SK-MEL-5 (cell line): ENCODE data around the gene HHLA2. TPM values are rescaled to one million over a fixed set of nuclear protein-coding genes. Genes with fewer than 3 reads are reported as not detected.
"Not testable (repeated sequence)": the region's sequence is repeated elsewhere in the genome, so short reads cannot be mapped to it uniquely, and the experiment has no call there.

ENCODE experiments used
- DNase-seq: peaks from one replicate; pipeline ENCODE4 v3.0.0-alpha.2; 2016; ENCODE audit warnings: low read depth, low spot score
- in situ Hi-C: cut with HindIII; loops from 2 replicates; pipeline ENCODE4 v1.10.0; 2016; ENCODE audit warnings: low sequenced_read_pairs, high pct_unique_total_duplicates, low pct_unique_long_range_greater_than_20kb
- polyA plus RNA-seq, 2 experiments: library from polyadenylated mRNA; depleted of rRNA; stranded (reverse); fragments of >200 nt; gene quantifications; 2 replicates each; pipeline ENCODE4 v1.2.3, GENCODE V29; 2015
- total RNA-seq: library from RNA; depleted of rRNA; stranded (reverse); fragments of >200 nt; shearing (Covaris generic); gene quantifications from 2 replicates; pipeline ENCODE4 v1.2.3, GENCODE V29; 2014; rRNA removed

The HHLA2 gene, protein sequence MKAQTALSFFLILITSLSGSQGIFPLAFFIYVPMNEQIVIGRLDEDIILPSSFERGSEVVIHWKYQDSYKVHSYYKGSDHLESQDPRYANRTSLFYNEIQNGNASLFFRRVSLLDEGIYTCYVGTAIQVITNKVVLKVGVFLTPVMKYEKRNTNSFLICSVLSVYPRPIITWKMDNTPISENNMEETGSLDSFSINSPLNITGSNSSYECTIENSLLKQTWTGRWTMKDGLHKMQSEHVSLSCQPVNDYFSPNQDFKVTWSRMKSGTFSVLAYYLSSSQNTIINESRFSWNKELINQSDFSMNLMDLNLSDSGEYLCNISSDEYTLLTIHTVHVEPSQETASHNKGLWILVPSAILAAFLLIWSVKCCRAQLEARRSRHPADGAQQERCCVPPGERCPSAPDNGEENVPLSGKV
- not detected in 2 replicates for total RNA-seq
- 0.04 TPM in 1 of 2 replicates, not detected in the other for polyA plus RNA-seq (2015; cell fraction: cytosol; rRNA removed)
- 0.15 TPM in 1 of 2 replicates, not detected in the other for polyA plus RNA-seq (2015; cell fraction: nucleus; rRNA removed)

DNA sequence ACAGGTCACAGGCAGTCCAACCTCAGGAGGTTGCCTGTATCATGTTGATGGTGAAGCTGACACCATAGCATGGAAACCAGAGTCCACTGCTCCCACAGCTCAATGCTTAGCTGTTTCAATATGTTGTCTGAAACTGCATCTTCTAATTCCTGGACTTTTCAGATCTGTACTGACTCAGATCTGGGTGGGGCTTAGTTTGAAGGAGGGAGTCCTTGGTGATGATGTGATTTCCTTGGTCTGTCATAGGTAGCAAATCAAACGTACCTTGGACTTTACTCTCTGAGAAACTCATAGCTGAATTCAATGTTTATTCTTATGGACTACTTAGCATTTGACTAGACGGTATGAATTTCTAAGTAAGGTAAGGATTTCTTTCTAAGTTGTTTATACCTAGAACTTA lies at the start of gene HHLA2:
Gene HHLA2, plus strand, starts transcription at position 310 of the 400 bp plus-strand sequence. CDS start 55,266 bp downstream, outside the sequence.
- DNase-seq, result no peak
- in situ Hi-C loops, result no loop called here

DNA sequence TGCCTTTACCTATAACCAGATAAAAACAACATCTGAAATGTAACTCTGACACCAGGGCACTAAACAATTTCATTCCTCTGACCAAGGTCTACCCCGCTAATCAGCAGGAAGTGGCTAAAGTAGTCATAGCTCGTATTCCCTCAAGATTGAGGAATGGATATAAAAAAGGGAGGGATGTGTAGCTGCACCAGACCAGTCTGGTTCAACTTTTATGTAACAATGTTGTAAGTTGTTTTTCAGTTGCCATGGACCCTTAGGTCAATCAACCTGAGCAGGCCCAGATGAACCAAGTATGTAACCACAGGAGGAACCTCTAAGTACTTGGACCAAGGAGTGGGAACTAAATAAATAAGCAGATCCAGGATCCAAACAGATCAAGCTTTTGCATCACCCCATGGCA lies 45.7 kb upstream of the HHLA2 start:
- in situ Hi-C loops, result no loop called here
- no peak for DNase-seq

DNA sequence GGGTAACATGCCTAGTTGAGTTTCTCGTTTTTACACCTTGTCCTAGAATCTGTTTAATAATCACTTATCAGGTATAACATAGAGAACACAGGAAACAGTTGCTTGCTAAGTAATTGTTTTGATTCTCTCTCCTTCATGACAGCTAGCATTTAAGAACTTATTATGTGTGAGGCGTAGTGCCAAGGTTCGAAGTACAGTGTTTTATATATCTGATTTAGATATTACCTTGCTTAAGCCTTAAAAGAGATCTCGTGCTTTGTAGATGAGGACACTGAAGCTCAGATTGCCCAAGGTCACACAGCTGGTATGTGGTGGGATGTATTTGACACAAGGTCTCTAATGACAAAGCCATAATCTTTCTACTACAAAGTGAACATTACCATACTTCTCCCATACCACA lies 45.1 kb upstream of the HHLA2 start:
- no peak for DNase-seq
- in situ Hi-C loops, result no loop called here

DNA sequence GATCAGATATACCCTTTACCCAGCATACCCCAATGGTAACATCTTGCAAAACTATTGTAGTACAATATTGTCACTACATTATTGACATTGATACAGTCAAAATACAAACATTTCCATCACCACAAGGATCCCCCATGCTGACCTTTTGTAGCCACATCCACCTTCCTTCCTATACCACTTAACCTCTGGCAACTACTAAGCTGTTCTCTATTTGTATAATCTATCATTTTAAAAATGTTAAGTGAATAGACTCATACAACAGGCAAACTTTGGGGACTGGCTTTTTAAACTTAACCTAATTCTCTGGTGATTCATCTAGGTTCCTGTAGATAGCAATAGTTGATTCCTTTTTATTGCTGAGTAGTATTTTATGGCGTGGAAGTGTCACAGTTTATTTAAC lies 44.5 kb upstream of the HHLA2 start:
- in situ Hi-C loops, result no loop called here
- no peak for DNase-seq

DNA sequence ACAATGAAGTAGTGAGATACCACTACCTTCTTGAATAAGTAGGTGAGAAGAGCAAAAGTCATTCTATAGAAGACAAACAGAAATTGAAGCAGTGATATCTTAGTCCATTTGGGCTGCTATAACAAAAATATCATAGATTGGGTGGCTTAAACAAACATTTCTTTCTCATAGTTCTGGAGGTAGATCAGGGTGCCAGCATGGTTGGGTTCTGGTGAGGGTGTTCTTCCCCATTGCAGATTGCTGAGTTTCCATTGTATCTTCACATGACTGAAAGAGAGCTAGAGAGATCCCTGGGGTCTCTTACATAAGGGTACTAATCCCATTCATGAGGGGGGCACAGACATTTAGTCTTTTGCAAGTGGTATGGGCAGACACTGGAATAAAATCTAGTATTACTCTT lies 41.2 kb upstream of the HHLA2 start:
- in situ Hi-C loops, result no loop called here
- no peak for DNase-seq

DNA sequence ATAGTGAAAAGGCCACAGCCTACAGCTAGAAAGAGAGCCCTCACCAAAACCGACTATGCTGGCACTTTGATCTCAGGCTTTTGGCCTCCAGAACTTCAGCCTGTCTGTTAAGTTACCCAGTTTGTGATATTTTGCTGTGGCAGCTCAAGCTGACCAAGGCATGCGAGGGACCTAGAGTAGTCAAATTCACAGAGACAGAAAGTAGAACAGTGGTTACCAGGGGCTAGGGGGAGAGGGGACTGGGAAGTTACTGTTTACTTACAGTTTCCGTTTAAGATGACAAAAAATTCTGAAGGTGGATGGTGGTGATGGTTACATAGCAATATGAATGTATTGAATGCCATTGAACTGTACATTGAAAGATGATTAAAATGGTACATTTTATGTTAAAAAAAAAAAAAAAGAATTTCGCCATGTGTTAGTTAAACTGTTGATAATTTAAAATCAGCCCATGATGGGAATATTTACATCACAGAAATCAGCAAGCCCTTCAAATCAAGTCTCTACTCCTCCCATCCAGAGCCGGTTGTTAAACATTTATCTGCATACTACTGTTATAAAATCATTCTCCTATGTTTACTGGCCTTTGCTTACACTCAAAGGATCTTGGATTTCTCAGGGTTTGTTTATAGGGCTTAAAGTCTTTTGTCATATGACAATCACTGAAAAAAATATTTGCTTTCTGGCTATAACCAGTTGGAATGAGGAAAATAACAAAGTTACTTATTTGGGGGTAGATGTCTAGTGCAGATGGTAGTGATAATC lies 31.6 kb upstream of the HHLA2 start:
- in situ Hi-C loops, DNase-seq: not testable (repeated sequence)

DNA sequence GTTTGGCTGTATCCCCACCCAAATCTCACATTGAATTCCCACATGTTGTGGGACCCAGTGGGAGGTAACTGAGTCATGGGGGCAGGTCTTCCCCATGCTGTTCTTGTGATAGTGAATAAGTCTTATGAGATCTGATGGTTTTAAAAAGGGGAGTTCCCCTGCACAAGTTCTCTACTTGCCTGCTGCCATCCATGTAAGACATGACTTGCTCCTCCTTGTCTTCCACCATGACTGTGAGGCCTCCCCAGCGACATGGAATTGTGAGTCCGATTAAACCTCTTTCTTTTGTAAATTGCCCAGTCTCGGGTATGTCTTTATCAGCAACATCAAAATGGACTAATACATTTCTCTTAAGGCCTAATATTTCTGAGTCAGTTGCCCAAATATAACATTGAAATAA lies 28.1 kb upstream of the HHLA2 start:
- DNase-seq, in situ Hi-C loops: not testable (repeated sequence)

DNA sequence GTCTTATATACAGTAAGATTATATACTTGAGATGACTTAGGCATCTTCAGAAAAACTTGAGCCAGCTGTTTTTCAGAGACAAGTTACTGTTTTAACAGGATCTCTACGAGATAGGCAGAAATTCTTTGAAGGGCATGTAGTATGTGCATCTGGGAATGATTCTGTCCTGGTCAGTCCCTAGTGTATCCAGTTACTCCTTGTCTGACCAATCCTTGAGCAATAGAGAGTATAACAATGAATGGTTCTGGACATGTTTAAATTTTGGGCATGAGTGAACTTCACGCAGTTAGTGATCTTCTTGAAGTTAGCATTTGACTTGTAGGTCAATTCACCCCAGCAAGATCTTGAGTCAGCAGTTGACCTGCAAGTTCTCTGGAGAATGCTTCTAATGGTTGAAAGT lies 24.7 kb upstream of the HHLA2 start:
- in situ Hi-C loops, result no loop called here
- DNase-seq, result no peak

DNA sequence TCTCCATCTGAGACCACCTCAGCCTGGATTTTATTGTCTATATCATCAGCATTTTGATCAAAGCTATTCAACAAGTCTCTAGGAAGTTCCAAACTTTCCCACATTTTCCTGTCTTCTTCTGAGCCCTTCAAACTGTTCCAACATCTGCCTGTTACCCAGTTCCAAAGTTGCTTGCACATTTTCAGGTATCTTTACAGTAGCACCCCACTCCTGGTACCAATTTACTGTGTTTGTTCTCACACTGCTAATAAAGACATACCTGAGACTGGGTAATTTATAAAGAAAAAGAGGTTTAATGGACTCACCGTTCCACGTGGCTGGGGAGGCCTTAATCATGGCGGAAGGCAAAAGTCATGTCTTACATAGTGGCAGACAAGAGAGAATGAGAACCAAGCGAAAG lies 17.3 kb upstream of the HHLA2 start:
- DNase-seq, in situ Hi-C loops: not testable (repeated sequence)

DNA sequence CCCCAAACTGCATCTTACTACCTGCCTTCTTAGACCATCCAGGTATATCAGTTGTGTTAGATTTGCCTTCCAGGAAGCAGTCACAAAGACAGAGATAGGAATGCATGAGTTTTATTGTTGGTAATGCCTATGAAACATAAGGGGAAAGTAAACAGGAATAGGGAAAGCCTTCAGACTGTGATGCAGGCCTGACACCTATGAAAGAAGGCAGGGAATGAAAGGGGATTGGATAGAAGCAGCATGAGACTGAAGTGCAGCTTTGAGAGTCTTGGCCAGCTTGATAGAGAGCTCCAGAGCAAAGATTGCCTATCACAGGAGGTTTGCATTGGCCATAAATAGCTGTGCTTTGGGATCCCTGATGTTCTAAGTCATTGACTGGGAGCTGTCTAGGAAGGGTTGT lies 15.9 kb upstream of the HHLA2 start:
- in situ Hi-C loops, result no loop called here
- no peak for DNase-seq

DNA sequence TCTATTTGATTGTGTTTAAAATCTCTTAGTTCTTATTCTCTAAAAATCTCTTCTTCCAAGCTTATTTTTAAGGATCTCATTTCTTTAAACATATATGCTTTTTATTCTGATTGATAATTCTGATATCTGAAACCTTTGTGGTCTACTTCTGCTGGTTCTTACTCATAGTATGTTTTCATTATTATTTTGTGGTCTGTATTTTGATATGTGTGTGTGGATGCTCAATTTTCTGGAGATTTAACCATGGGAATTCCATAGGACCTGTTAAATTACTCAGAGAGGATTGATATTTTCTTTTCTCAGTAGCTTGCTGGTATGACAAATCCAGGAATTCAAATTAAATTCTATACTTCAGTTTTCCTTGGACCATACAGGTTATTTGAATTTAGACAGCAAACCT lies 14.7 kb upstream of the HHLA2 start:
- no peak for DNase-seq
- in situ Hi-C loops, result no loop called here

DNA sequence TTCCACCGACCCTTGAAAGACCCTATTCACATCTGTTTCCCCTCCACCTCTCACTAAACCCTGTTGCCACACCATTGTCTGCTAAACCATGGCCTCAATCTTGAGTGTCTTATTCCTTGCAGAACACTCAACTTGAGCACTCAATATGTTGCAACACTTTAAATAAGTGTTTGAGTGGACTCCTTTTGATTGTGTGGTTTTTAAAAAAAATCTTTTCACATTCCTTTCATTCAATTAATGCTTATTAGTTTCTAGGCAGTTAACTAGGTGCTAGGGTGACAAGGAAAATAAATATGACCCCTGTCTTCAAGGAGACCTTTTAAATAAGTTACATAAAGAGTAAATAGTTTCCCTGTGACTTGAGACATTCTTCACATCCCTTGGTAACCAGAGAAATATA lies 13.3 kb upstream of the HHLA2 start:
- no peak for DNase-seq
- in situ Hi-C loops, result no loop called here

DNA sequence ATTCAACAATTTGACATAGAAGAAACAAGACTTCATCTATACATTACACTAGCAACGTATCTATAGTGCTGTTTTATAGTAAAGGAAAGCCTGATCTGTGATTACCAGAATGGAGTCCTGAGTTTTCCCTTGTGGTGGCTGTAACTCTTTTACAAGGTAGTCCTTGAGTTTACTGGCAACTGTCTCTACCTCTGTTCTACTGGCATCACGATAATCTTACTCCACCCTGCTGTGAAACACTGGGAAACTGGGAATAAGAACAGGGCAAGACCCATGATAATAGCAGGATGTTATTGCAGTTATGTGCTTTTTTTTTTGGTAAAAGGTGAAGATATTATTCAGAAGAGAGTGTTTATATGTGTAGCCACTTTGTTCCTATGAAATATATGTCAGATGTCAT lies 12.4 kb upstream of the HHLA2 start:
- in situ Hi-C loops, result no loop called here
- DNase-seq, result no peak

DNA sequence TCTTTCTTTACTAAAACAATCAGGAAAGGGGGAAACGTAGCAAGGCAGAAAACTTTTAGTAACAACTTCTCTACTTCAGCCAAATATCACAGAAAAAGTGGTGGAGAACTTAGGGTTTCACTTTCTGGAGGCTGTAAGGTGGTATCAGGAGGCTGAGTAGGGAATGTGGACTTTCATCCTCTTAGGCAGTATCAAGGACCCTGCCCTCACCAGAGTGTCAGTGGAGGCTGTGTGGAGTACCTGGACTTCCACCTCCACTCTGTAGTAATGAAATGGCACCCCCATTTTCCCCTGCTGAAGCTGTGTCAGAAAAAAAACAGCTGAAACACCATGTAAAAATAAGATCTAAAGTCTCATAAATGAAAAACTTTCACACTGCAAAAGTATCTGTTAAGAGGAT lies 11.2 kb upstream of the HHLA2 start:
- DNase-seq, result no peak
- in situ Hi-C loops, result no loop called here

DNA sequence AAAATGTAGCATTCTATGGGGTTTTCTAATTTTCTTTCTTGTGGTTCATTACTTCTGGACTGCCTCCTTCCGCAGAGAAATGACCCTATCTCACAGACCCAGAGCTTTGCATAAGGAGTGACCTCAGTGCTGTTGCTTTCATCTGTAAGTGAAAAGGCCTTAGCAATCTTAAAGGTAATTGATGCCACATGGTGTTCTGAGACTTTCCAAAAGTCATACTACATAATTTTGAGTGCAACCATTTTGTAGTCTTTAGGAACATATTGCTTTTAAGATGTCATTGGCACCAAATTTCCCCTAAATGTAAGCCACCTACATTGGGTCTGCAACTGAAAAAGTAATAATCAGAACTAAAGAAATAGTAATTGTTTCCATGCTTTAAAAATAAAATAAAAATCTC lies 9.2 kb upstream of the HHLA2 start:
- in situ Hi-C loops, result no loop called here
- DNase-seq, result no peak

DNA sequence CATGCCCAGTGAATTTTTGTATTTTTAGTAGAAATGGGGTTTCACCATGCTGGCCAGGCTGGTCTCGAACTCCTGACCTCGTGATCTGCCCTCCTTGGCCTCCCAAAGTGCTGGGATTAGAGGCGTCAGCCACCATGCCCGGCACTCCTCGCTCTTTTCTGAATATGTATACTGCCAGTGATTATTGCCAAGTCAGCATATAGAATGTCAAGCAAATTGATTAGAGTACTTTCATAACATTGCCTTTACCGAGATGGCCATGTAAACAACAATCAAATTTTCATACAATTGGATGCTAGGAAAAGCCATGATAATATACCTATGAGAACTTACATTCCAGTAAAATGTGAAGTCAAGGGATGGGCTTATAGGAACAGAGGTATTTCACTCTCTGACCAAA lies 8.2 kb upstream of the HHLA2 start:
- DNase-seq, in situ Hi-C loops: not testable (repeated sequence)

DNA sequence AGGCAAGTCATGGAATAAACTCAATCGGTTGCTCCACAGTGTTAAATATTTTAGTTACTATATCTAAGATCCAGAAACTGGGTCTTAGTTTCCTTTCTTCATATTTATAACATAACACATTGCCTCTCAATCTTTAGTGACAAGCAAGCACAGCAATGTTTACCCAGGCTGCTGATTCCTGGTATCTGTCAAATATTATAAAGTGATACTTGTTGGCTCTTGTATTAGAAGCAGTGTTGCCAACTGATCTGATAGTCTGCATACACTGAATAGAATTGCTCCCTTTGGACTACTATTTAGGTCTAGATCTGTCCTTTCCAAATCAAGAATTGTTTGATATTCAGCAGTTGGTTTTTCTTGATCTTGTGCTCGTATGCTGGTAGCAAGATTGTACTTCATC lies 7.2 kb upstream of the HHLA2 start:
- DNase-seq, result no peak
- in situ Hi-C loops, result no loop called here

DNA sequence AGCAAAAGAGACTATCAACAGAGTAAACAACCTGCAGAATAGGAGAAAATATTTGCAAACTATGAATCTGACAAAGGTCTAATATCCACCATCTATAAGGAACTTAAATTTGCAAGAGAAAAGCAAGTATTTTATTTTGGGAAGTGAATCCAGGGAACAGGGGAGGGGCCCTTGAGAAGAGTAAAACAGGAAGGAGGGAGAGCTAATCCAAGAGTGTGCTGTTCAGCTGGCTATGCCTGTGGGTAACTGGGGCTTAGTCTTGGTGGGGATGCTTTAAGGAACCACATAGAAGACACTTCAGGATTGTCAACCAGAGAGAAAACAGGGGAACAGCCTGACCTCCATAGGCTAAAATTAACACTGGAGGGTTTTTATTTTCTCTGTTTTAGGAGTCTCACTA lies 3.9 kb upstream of the HHLA2 start:
- in situ Hi-C loops, result no loop called here
- no peak for DNase-seq

DNA sequence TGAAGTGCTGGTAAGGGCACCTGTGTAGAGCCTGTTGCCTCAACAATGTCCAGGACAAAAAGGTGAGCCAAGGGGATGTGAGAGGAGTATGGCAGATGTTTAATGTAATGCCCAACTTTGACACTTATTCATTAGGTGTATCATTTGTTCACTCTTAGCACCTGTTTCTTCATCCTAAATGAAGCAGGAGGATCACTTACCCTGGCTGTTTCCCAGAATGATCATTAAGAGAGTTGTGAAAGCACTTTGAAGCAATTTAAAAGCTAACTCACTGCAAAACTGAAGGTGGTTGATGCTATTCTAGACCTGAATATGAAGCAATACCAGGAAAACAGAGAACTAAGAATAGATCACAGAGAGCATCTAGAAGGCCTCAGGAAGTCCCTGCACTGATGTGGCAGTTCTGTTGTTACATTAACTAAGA lies 3.4 kb upstream of the HHLA2 start:
- in situ Hi-C loops, result no loop called here
- DNase-seq, result no peak
